Stimulated activated CD8-positive, alpha-beta memory T cell treated with anti-CD3 and anti-CD28 coated beads, Interleukin-7, amount 100 ng/mL, for 48 hours (primary cell): ENCODE measurements around the gene ZFHX3.
"Not testable (repeated sequence)": the region's sequence is repeated elsewhere in the genome, so short reads cannot be mapped to it uniquely, and the experiment has no call there.

Experiments used
- DNase-seq, 2 donors: peaks; one replicate each; pipeline ENCODE4 v3.0.0-alpha.2; 2020; ENCODE audit warnings: low read depth in 1 of 2; ENCODE audit errors: extremely low read depth in 1 of 2

The ZFHX3 gene

DNA sequence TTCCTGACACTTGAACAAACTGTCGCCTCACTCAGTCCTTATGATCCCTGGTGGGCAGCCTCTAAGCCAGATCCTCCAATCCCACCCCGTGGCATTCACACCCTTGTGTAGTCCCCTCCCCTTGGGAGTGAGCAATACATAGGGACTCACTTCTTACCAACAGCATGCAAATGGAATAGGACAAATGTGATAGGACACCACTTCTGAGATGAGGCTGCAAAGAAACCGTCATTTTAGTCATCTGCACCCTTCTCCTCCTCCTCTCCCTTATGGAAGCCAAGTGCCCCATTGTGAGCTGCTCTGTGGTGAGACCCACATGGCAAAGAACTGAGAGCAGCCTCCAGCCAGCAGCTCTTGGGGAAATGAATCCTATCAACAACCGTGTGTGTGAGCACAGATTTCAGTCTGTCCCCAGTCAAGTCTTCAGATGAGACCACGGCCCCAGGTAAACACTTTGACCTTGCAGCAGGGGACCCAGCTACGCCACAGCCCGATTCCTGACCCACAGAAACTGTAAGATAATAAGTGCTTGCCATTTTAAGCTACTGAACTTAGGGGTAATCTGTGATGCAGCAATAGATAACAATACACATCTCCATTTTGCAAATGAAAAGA is 46.9 kb downstream of the ZFHX3 start:
- no peak for DNase-seq

DNA sequence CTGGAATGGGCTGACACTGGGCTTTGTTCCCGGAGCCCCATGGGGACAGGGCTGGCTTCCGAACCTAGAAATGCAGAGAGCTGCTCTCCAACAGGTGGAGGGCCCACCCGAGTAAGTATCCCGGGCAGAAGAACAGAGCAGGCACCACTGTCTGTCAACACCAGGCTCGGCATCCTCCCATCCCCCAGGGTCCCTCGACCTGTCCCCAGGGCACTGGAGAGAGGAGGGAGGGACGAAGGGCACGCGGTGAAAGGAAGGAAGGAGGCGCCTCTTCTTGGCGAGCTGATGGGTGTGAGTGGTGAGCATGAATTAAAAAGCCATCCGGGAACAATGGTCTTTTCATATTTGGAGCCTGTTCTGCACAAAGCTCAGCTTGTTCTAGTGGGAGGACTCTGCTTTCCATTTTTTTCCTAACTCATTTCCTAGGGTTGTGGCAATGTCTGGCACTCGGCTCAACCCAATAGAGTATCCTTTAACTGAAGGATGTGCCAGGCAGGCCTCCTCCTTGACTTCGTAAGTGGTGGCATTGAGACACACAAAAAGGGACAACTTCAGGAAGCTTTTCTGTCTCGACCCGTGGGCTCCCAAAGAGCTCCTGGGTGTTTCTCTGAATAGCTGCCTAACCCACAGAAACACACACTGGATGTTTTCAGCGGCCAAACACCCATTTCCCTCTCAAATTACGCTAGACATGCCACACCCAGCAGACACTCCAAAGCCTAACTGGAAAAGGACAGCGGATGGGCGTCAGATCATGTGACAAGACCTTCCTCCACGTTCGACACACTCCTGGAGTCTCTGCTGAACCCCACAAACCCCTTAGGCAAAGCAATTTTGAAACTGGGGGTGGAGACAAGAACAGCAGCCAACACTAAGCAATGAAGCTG is 47.7 kb downstream of the ZFHX3 start:
- DNase-seq: no peak

DNA sequence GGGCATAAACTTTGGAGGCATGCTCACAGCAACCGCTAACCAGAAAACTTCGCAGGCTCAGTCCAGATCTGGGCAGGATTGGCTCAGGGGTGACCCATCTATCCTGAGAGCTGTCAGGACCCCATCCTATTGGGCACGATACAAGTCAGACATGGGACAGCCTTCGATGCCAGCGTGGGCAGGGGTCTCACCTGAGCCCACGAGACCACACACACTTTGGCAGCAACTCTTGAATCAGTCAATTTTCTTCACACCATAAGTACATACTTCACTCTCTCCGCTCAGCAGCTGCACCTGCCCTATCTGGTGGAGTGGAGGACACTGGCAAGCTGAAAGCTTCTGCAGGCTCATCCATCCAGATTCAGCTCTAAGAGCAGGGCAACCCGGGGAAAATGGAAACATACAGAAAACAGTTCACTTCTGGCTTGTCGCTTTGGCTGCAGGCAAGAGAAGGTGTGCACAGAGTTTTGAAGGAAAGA is 48.3 kb downstream of the ZFHX3 start:
- DNase-seq: no peak

DNA sequence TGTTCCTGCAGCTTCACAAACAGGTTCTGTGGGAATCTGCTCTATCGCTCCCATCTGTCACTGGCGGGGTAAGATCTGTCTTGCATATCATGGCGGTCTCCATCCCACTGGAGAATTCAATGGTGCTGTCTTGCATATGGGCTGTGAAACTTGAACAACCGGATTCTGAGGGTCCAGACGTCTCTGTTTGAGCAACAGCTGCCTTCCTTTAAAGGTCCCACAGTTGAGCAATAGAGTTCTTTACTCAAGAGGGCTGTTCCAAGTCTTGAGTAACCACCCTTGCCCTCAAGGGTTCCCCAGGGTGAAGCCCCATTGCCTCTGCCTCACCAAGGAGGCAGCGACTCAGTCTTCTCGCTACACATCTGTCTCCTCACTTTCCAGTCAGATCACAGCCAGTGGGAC is 50.8 kb downstream of the ZFHX3 start:
- no peak for DNase-seq

DNA sequence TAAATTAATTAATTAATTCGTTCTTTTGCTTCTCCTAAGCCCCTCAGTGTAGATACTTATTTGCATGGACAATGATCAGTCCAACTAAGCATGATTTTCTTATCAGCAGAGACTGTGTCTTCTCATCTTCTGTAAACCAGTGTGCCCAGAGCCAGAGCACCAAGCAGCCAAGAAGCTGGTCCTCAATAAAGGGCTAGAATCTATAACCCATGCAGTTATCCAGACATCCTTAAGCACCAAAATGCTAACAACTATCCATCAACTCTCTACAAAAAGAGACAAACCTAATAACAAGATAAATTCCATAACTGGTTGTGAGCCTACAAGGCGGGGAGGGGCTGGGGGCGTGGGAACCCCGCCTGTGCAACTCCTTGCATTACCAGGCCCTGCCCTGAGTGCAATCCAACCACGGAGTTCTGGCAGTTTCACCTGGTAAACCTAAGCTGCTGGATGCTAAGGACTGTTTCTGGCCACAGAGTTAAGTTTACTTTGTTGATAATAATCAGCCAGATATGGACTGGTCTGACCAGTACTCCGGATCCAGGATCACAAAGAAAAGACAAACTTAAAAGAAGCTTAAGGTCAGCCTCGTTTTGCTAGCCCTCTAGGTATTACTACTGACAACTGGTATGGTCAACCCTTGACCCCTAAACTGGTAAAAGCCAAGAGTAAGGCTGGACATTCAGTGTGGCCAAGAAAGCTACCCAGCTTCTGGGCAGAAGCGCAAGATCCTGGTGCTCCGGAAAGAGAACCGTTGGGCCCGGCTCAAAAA is 51.5 kb downstream of the ZFHX3 start:
- DNase-seq: no peak

DNA sequence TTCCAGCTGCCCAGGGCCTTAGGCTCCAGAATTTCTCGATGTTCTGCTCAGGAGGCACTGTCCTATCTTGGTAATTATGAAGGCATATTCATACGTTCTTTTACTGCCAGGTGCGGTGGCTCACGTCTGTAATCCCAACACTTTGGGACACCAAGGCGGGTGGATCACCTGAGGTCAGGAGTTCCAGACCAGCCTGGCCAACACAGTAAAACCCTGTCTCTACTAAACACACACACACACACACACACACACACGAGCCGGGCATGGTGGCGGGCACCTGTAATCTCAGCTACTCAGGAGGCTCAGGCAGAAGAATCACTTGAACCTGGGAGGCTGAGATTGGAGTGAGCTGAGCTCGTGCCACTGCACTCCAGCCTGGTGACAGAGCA is 52.1 kb downstream of the ZFHX3 start:
- not testable (repeated sequence) for DNase-seq

DNA sequence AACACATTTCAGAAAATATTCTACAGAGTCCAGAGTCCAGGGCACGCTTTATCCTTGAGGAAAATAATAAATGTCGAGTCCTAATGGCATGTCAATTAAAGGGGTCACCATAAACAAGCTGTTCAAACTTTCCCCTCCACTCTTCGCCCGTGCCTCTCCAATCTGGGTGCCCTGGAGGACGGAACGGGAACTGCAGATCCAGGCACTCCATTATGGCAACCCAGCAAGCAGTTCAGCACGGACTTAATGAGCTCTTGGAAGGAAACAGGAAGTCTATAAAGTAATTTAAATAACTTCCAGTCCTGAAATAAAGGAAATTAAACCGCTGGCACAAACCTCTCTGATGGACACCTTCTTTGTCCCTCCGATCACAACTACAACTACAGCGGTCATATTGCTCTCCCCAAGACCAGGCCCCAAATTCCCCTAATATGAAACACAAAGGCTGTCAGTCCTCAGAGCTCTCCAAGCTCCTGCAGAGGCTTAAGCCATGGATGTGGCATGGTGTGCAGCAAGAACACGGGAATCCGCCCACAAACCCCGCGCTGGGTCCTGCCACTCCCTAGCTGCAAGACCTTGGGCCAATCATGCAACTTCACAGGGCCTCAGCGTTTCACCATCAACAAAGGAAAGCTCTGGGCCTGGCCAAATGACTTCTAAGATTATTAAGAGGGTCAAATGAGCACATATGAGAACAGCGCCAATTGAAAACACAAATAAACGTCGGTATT is 52.6 kb downstream of the ZFHX3 start:
- no peak for DNase-seq

DNA sequence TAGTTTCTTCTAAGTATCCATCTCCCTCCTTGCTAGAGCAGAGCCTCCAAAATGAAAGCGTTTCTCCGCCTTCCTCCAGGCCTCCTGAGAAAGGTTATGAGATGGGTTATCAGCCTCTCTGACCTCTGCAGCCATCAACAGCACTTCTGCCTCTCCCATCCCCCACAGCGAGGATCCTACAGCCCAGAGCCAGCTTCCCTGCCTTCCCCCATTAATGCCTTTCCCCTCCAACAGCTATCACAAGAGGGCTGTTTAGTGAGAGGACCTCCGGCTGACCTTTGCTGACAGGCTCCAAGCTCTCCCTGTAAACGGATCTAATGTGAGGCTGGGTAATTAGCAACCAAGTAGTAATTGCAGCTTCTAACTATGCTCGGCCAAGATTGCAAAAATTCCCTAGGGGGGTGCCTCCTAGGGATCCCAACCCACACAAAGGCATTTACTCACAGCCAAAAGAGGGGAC is 55.8 kb downstream of the ZFHX3 start:
- no peak for DNase-seq

DNA sequence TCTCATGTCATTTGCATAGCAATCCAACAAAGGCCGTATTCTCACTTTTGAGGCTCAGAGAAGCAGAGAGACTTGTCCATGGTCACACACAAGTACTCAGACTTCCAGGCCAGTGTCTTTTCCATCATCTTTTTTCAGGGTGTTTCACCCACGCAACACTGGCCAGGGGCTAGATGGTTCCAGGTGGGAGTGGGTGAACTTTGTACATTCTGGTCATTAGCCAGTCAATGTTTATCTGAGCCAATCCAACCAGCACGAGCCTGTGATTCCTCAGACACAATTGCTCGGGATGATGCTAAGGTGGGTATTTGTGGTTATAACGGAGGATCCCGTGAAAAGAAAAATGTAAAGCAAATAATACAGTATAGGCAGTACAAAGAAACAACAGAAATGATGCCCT is 56.3 kb downstream of the ZFHX3 start:
- DNase-seq: no peak

DNA sequence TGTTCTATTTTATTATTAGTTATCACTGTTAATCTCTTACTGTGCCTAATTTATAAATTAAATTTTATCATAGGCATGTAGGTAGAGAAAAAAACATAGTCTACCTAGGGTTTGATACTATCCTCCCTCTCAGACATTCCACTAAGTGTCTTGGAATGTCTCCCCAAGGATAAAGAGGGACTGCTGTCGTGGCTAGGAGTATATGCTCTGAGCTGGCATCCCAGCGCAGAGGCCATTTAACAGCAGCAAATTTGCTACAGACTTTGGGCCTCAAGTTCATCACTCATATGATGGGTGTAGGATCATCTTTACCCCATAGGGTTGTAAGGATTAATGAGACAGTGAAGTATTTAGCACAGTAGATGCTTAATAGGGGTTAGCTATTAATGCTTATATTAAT is 56.7 kb downstream of the ZFHX3 start:
- DNase-seq: no peak

DNA sequence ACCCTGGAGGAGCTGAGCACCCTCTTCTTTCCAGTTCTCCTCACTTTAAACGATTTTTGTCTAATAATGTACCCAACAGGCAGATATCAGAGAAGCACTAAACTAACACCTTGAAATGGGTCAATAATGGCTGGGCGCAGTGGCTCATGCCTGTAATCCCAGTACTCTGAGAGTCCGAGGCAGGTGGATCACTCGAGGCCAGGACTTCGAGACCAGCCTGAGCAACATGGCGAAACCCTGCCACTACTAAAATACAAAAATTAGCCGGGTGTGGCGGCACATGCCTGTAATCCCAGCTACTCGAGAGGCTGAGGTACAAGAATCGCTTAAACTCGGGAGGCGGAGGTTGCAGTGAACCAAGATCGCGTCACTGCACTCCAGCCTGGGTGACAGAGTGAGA is 57.4 kb downstream of the ZFHX3 start:
- DNase-seq: no peak

DNA sequence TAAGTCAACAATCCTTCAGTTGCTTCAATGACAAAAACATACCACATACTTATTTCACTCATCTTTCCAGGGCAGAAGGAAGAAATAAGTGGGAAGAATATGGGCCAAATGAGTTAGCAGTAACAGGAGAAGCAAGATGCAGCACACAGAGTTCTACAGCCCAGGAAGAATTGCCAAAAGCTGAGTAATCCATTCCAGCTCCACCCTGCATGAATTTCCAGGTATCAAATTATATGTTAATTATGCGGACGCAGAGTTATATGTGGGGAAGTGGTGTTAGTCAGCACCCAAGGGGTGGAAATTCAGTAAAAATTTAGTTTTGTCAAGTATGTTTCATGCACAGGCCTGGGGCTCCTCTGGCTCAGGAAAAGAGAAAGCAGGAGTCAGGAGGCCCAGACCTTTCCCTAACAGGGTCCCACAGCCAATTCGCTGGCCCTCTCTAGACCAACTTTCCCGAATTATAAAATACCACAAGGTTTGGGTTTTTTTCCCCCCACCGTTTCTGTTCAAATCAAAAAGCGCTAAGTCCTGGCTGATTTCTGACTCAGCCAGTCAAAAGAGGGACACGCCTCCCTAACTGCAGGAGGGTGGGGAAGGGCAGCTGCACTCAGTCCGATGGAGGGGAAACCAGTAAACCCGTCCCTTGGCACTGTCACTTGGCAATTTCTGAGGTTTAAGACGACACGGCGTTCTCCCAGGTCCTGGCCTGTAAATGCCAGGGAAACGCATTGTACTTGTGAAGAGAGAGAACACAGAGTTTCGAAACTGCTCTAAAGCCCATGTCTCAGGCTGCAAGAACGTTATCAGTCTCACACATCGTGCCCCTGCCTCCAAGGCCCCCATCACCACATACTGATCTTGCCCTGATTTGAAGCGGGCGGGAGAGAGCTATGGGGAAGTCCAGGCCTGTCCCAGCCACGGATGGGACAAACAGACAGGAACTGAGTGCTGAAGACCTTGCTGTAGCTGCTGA is 58.1 kb downstream of the ZFHX3 start:
- DNase-seq: no peak

DNA sequence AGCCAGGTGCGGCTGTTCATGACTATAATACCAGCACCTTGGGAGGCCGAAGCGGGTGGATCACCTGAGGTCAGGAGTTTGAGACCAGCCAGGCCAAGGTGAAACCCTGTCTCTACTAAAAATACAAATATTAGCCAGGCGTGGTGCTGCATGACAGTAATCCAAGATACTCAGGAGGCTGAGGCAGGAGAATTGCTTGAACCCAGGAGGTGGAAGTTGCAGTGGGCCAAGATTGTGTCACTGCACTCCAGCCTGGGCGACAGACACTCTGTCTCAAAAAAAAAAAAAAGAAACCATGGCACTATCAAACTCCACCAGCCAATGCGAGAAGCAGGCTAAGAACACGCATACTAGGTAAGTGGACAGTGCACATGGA is 58.7 kb downstream of the ZFHX3 start:
- DNase-seq: not testable (repeated sequence)

DNA sequence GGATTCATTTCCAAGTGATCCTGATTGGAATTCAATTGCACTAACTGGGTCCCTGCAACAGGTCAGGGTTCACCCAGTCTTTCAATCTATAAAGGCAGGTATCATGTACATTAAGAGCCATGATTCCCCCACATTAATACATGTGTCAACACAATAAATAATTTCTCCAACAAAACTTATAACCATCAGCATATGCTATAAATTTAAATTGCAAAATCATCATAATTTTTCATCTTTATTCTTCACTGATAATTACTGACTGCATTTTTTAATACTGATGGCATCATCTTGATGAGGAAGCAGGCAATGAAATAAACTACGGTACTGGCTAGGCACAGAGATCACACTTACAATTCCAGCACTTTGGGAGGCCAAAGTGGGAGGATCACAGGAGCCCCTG is 59.4 kb downstream of the ZFHX3 start:
- DNase-seq: no peak

DNA sequence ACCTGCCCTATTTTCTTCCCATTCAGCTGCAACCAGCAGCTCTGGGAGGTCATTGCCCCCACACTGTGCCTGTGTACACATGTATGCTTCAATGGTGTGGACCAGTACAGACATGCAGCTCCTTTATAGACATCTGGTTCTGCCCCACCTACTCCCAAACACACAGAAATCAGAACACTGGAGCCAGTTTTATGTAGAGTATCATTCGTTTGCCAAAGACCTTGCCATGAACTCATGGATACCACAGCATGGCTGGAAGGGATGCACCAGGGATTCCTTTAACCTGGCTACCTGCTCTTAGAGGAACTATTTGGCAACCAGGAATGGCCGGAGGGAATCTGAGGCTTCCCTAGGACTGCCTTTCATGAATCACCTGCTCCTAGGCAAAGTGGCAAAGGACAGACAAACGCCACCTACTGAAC is 60.4 kb downstream of the ZFHX3 start:
- DNase-seq: no peak

DNA sequence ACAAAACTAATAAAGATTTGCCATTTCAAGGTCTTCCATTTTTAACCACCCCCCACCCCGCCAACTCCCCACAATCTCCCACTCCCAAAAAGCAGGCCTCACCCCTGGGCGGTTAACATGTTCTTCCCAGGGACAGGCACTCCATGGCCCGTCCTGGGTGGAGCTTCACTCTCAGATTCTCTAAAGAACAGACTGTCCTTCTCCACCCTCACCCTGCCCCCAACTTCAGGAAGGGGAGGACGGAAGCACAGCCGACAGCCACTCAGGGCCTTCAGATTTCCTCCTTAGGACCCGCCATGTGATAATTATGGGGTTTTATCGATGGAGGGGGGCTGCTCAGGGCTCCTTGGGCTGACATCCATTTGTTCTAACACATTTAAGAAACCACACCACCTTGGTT is 61.9 kb downstream of the ZFHX3 start:
- no peak for DNase-seq

DNA sequence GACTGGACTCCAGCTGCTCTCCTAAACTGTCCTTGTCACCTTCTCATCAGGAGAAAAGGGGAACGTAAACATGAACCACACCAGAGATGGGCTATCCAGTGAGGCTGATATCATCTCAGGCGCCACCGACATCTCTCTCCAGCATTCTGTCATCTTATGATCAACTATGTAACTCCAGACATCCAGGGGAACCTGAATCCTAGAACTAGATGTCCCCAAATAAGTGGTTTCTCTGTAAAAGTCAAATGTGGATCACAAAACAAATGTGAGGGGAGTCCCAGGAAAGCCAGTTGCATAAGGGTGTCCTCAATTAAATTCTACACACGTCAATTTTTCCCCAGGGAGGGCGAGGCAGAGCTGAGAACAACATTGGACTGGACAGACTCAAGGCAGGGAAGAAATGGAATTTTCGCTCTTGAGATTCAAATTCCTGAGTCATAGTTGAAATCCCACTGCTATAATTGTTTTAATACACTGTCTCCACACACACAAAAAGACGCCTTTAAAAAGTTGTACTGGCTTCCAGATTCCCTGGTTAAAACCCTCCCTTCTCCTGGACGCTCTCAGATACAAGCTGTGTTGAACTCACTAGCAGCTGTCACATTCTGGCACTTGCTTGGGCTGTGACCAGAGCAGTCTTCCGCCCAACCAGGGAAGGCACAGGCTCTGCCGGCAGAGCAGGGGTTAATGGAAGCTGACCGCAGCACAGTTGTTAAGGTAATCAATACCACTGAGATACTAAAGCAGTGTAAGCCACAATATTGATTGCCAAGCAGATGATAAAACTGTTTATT is 62.6 kb downstream of the ZFHX3 start:
- DNase-seq: no peak

DNA sequence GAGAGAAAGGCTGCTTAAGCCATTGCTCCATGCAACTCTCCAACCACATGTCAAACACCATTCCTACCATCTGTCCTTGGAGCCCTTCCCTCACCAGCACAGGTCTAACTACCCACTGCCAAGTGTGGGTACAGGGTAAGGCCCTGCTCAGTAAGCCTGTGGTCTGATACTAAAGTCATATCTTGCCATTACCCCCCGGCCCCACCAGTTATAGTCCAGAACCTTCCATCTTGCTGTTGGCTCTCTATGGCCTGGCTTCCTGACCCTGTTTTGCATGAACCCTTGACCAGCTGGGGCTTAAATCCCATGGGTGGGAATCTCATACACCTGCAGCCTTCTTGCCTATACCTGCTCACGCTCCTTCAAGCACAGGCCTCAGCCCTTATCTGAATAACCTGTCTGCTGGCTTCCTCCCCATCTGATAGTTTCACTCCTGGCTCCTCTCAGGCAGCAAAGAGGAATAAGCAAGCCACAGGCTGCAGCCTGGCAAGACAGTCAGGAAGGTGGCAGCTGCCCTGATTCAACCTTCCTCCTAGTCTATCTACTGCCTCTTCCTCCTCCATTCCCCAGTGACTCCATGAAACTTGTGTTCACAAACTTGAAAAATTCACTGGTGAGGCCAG is 64.1 kb downstream of the ZFHX3 start:
- DNase-seq: no peak
